Muscle layer of duodenum (tissue), 2 donors: ENCODE results near the gene CAMKV.
"Not testable (repeated sequence)": the region's sequence is repeated elsewhere in the genome, so short reads cannot be mapped to it uniquely, and the experiment has no call there.

Experiments used
- H3K27ac ChIP-seq: one replicate; pipeline ENCODE4 v1.7.0; 2013; ENCODE audit warnings: mild to moderate bottlenecking, low read length
- H3K27me3 ChIP-seq: one replicate; pipeline ENCODE4 v1.7.0; 2013; ENCODE audit warnings: low read depth, mild to moderate bottlenecking, control low read depth, low read length
- H3K36me3 ChIP-seq, 2 donors: one replicate each; pipeline ENCODE4 v1.7.0; 2013; ENCODE audit warnings: low read length in 2 of 2, control low read depth in 1 of 2, mild to moderate bottlenecking in 1 of 2; ENCODE audit not compliant: insufficient read depth in 2 of 2, control insufficient read depth in 1 of 2
- H3K4me1 ChIP-seq, 2 donors: one replicate each; pipeline ENCODE4 v1.7.0; 2013; ENCODE audit warnings: low read length in 2 of 2, mild to moderate bottlenecking in 2 of 2, control low read depth in 1 of 2, moderate library complexity in 1 of 2; ENCODE audit not compliant: insufficient read depth in 2 of 2, control insufficient read depth in 1 of 2
- H3K4me3 ChIP-seq, 2 donors: one replicate each; pipeline ENCODE4 v1.7.0; 2013; ENCODE audit warnings: low read length in 2 of 2, low read depth in 1 of 2, mild to moderate bottlenecking in 1 of 2
- H3K9me3 ChIP-seq, 2 donors: one replicate each; pipeline ENCODE4 v1.7.0; 2013; ENCODE audit warnings: low read length in 2 of 2, control low read depth in 1 of 2, mild to moderate bottlenecking in 1 of 2; ENCODE audit not compliant: control insufficient read depth in 1 of 2
- donor health status: healthy.

CAMKV gene, protein sequence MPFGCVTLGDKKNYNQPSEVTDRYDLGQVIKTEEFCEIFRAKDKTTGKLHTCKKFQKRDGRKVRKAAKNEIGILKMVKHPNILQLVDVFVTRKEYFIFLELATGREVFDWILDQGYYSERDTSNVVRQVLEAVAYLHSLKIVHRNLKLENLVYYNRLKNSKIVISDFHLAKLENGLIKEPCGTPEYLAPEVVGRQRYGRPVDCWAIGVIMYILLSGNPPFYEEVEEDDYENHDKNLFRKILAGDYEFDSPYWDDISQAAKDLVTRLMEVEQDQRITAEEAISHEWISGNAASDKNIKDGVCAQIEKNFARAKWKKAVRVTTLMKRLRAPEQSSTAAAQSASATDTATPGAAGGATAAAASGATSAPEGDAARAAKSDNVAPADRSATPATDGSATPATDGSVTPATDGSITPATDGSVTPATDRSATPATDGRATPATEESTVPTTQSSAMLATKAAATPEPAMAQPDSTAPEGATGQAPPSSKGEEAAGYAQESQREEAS

DNA sequence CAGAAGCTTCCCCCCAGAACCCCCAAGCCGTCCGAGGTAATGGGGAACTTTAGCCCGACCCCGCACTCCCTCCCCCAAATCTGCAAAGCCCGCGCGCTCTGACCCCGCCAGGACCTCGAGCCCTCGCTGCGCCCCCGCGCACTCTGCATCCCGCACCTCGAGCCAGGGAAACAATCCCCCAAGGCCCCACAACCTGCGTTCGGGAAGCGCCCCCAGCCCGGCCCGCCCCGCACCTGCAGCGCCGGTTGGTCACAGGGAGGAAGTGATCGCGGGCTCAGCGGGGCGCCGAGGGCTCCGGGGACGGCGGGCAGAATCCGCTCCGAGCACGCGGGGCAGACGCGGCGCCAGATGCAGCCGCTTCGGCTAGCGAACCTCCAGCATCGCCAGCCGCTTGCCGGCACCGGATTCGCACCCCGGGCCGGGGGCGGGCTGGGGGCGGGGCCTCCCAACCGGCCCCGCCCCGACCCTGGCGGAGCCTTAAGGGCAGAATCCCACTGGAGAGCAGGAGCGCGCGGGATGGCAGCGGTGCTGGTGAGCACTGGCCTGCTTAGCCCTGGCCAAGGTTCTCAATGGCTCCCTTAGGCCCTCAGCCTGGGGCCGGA lies at the start of gene CAMKV:
TSS of gene CAMKV (minus strand) at position 382 of the 602 bp plus-strand sequence. CDS start 7,518 bp downstream, outside the sequence.
- H3K9me3 ChIP-seq, result no peaks in the 10 kb centered on the region

DNA sequence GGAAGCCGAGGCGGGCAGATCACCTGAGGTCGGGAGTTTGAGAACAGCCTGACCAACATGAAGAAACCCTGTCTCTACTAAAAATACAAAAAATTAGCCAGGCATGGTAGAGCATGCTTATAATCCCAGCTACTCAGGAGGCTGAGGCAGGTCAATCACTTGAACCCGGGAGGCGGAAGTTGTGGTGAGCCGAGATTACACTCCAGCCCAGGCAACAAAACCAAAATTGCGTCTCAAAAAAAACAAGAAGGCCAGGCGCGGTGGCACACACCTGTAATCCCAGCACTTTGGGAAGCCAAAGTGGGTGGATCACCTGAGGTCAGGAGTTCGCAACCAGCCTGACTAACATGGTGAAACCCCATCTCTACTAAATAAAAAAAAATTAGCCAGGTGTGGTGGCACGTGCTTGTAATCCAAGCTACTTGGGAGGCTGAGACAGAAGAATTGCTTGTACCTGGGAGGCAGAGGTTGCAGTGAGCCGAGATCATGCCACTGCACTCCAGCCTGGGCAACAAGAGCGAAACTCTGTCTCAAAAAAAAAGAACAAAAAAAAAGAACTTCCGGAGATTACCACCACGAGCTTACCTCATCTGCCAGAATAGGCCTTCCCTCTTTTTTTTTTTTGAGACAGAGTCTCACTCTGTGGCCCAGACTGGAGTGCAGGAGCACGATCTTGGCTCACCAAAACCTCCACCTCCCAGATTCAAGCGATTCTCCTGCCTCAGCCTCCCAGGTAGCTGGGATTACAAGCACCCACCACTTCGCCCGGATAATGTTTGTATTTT lies 48.3 kb upstream of the CAMKV start:
- not testable (repeated sequence) for H3K9me3 ChIP-seq, H3K27ac ChIP-seq, H3K27me3 ChIP-seq, H3K36me3 ChIP-seq, H3K4me3 ChIP-seq, H3K4me1 ChIP-seq

More for the DNA sequence above, at the start of gene CAMKV:
- Histone ChIP-seq H3K36me3 (no peaks in the 10 kb centered on the region), H3K4me3 (peak within 1 kb of the TSS; percentile 21 to 53), H3K27ac (no peak within 1 kb of the TSS), H3K4me1 (peaks cover 0 to 16% of the 10 kb centered on the region in 2 donors), H3K27me3 (peaks cover 27% of the 10 kb centered on the region)

DNA sequence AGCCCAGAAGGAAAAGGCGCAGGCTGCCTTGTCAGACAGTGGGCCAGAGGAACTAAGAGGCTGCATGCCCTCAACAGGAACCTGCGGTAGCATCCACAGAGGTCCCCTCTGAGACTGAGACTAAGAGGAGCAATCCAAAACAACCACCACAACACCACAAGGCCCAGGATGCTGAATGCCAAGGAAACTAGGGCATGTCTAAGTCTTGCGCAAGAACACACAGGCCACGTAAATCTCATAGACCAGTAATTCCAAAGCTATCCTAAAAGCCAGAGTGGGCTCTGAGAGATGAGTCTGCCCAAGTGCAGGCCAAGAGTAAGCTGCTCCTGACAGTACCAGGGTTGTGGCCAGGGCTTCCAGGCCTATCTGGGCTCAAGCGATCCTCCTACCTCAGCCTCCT lies 47.0 kb upstream of the CAMKV start:
- Histone ChIP-seq H3K4me1 (no peaks in the 10 kb centered on the region), H3K27ac (no peak overlapping the region), H3K36me3 (peaks cover 13 to 14% of the 10 kb centered on the region in 2 donors), H3K27me3 (no peaks in the 10 kb centered on the region), H3K4me3 (no peak overlapping the region), H3K9me3 (no peaks in the 10 kb centered on the region)

DNA sequence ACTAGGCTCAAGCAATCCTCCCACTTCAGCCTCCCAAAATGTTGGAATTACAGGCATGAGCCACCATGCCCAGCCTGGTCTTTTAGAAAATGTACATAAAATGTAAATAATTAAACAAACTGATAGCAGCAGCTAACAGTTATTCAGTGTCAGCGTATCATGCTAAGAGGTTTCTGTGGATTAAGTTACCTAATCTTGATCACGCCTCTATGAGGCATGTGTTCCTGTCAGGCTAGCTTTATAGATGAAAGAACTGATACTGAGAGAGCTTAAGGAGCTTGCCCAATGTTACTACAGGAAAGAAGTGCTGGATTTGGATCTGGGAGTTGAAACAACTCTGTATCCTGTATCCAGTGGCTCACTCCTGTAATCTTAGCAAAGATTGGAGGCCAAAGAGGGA lies 45.2 kb upstream of the CAMKV start:
- no peaks in the 10 kb centered on the region for H3K27me3 ChIP-seq
- H3K9me3 ChIP-seq, result no peaks in the 10 kb centered on the region
- no peaks in the 10 kb centered on the region for H3K4me1 ChIP-seq
- H3K4me3 ChIP-seq, result no peak overlapping the region
- H3K27ac ChIP-seq, result no peak overlapping the region
- peaks cover 13 to 30% of the 10 kb centered on the region in 2 donors for H3K36me3 ChIP-seq

DNA sequence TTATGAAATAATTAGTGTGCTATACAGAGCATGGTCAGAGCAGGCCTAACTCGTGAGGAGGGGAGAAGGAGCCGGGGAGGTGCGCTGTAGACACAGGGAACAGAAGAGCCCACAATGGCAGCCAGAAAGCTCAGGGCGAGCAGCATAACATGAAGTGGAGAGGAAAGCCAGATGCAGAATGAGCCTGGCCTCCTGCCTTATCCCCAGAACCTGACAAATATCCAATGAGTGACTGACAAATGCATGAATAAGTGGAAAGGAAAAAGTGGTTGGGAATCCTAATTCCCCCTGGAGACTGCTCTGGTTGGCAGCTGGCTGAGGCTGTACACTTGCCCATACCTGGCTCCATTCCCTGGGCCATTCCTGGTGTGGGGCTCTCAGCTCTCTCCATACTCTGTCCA lies 43.2 kb upstream of the CAMKV start:
- H3K4me1 ChIP-seq, result no peaks in the 10 kb centered on the region
- H3K27ac ChIP-seq, result no peak overlapping the region
- H3K36me3 ChIP-seq, result peaks cover 13 to 40% of the 10 kb centered on the region in 2 donors
- H3K27me3 ChIP-seq, result no peaks in the 10 kb centered on the region
- H3K9me3 ChIP-seq, result no peaks in the 10 kb centered on the region
- no peak overlapping the region for H3K4me3 ChIP-seq

DNA sequence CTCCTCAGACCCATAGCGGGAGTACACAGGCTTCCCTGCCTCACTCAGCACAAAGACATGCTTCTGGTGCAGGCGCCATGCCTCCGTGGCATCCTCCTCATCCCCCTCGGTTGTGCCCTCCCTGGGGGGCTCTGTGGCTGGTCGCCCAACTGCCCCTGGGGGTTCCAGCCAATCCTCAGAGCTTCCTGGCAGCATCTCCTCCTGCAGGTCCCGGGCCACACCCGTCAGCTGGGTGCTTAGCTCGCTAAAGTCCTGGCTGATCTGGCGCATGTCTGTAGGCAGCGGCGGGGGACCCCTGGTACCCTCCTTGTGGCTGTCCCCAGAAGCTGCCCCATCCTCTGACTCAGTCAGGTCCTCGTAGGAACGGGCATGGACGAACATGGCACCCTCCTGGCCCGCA lies 41.9 kb upstream of the CAMKV start:
- Histone ChIP-seq H3K36me3 (peaks cover 13 to 40% of the 10 kb centered on the region in 2 donors), H3K4me1 (peaks cover under 1 to 2% of the 10 kb centered on the region in 2 donors), H3K27ac (no peak overlapping the region), H3K9me3 (no peaks in the 10 kb centered on the region), H3K4me3 (no peak overlapping the region), H3K27me3 (no peaks in the 10 kb centered on the region)

DNA sequence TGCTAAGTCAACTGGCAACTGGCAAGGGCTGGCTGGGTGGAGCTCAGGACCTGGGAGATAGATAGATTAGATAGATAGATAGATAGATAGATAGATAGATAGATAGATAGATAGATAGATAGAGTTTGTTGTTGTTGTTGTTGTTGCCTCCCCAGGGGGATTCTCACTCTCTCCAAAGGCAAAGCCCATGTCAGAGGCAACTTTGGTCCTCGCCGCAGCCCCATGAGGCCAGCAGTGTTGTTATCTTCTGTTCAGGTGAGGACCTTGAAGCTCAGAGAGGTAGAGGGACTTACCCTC lies 41.4 kb upstream of the CAMKV start:
- H3K36me3 ChIP-seq, result peaks cover 13 to 40% of the 10 kb centered on the region in 2 donors

DNA sequence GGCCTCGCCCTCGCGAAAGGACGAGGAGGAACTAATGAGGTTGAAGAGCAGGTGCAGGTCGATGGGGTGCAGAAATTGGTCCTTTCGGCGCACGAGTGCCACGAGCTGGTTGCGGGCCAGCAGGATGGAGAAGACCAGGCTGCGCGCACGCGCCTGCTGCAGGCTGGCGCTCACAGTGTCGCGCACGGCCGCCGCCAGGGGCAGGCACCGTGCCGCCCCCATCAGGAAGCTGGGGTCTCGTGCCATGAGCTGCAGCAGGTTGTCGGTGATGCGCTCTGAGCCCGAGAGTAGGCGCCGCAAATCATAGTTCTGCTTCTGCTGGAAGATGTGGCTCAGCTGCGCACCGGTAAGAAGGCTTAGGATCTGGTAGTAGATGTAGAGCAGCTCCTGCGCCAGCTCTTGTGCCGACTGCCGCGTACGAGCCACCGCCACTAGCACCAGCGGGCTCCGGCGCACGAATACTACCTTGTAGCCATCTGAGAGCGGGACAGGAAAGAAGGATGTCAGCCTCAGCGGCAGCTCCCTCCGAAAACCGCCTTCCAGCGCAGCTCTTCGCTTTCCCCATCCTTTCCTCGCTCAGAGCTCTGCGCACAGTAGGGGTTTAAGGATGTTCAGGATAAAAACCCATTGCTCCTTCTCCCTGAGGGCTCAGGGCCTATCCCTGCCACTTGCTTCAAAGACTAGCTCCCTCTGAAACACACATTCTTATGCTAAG lies 40.9 kb upstream of the CAMKV start:
- Histone ChIP-seq H3K36me3 (peaks cover 13 to 40% of the 10 kb centered on the region in 2 donors), H3K9me3 (no peaks in the 10 kb centered on the region), H3K27me3 (no peaks in the 10 kb centered on the region), H3K27ac (no peak overlapping the region), H3K4me1 (peaks cover 5 to 12% of the 10 kb centered on the region in 2 donors), H3K4me3 (no peak overlapping the region)

More for the DNA sequence above, 41.4 kb upstream of the CAMKV start:
- Histone ChIP-seq H3K4me3 (no peak overlapping the region), H3K27me3 (no peaks in the 10 kb centered on the region), H3K4me1 (peaks cover 5 to 7% of the 10 kb centered on the region in 2 donors), H3K9me3 (no peaks in the 10 kb centered on the region), H3K27ac (no peak overlapping the region)

DNA sequence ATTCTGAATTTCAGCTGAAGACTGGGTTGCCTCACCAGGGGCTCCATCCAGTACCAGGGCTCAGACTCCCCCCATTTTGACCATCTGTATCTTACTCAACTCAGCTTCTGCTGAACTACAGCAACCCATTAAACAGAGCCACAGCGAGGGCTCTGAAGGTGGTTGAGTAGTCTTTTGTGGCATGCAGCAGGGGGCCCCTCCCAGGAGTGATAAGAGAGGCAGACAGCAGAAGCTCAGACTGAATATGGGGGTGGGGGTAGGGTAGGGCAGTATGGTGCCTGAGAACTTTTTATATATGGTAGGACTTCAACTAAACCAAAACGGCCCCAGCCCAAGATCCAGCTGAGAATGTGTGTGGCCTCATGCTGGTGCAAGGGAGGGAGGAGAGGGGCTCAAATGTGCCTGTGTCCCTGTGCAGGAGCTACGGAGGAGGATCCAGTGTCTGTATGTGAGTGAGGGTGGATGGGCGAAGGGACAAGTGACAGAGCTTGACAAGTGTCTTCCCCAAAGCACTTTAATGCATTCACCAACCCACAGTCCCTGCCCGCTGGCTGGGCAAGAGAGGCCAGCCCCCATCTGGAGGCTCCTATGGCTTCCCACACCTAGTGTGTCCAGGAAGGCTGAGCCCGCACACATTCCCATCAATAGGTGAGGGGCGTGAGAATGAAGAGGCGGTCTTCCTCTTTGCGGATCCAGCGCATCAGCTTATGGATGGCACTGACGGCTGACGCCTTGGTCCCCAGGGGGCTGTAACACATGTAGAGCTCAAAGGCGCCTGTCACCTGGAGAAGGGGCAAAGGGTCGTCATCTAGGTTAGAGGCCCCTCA lies 38.9 kb upstream of the CAMKV start:
- H3K9me3 ChIP-seq, result no peaks in the 10 kb centered on the region
- H3K27ac ChIP-seq, result no peak overlapping the region
- H3K4me1 ChIP-seq, result peaks cover 5 to 19% of the 10 kb centered on the region in 2 donors
- H3K4me3 ChIP-seq, result no peak overlapping the region
- H3K27me3 ChIP-seq, result no peaks in the 10 kb centered on the region
- H3K36me3 ChIP-seq, result peaks cover 13 to 40% of the 10 kb centered on the region in 2 donors

DNA sequence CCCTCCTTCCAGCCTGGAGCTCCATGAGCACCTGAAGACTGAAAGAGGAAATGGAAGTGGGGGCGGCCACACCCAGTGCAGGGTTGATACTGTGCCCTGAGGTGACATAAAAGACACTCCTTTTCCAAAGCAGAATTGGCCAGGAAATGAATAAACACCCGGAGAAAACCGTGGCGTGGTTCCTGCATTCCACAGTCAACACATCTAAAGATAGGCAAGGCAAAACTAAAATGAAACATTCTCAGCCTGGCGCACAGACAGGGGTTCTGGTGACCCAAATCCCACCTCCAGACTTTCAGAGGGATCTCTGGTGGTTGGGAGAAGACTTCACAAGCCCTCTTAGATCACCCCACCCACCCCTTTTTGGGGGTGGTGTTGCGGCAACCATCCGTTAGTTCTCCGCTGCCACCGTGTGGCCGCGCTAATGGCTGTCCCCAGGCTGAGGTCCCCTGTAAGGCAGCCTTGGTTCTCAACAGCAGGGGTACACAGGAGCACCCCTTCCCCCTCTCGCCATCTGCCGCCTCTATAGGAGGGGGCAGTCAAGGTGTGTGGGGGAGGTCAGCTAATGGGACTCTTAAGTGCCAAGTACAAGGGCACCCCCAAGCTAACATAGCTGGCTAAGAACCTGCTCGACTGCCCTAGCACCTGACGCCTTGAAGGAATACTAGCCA lies 36.5 kb upstream of the CAMKV start:
- Histone ChIP-seq H3K27ac (peak overlapping the region; percentile 53), H3K36me3 (peaks cover 0 to 23% of the 10 kb centered on the region in 2 donors), H3K4me3 (peak overlapping the region; percentile 9 to 42), H3K9me3 (no peaks in the 10 kb centered on the region), H3K4me1 (peaks cover 5 to 22% of the 10 kb centered on the region in 2 donors), H3K27me3 (no peaks in the 10 kb centered on the region)
